HepG2 (cell line): Measurements from ENCODE around the gene TXNRD3. TPM values are rescaled to one million over a fixed set of nuclear protein-coding genes. Genes with fewer than 3 reads are reported as not detected.

Experiments
- AGO1 ChIP-seq: fragments of 200-400 bp; formaldehyde crosslinking; IDR thresholded peaks from 2 replicates; pipeline ENCODE4 v1.6.1; 2017; ENCODE audit warnings: mild to moderate bottlenecking, low read depth, low read length, moderate library complexity; ENCODE audit not compliant: poor library complexity, severe bottlenecking
- ESRRA ChIP-seq: sonication (generic); formaldehyde crosslinking; IDR thresholded peaks from 2 replicates; pipeline ENCODE4 v1.5.1; 2020; ENCODE audit warnings: mild to moderate bottlenecking, low read depth, missing genetic modification reagents
- HHEX ChIP-seq: IDR thresholded peaks from 2 replicates; pipeline ENCODE4 v1.6.1; 2016; ENCODE audit warnings: control low read depth
- HMGA1 ChIP-seq: sonication (generic); formaldehyde crosslinking; conservative IDR thresholded peaks from 2 replicates; pipeline ENCODE4 v1.4.0; 2020; ENCODE audit warnings: missing genetic modification reagents
- KLF15 ChIP-seq: sonication (generic); formaldehyde crosslinking; IDR thresholded peaks from 2 replicates; pipeline ENCODE4 v1.8.1; 2023; ENCODE audit warnings: borderline replicate concordance, mild to moderate bottlenecking, inconsistent platforms, missing genetic modification reagents, mixed read lengths
- MAFK ChIP-seq, 2 experiments: IDR thresholded peaks in 1 of 2; conservative IDR thresholded peaks in 1 of 2; 2 replicates each; pipeline ENCODE4 v1.6.1; 2011; ENCODE audit warnings: improper control_type of control experiment in 2 of 2, low read length in 2 of 2
- MIER2 ChIP-seq: IDR thresholded peaks from 2 replicates; pipeline ENCODE4 v1.6.1; 2016; ENCODE audit warnings: missing biosample characterization, missing genetic modification reagents
- NCOR1 ChIP-seq: fragments of 200-600 bp; sonication (generic); IDR thresholded peaks from 2 replicates; pipeline ENCODE4 v1.7.0; 2017; ENCODE audit warnings: antibody characterized with exemption, low read length, borderline replicate concordance
- SP2 ChIP-seq: sonication (generic); formaldehyde crosslinking; IDR thresholded peaks from 2 replicates; pipeline ENCODE4 v1.5.1; 2020; ENCODE audit warnings: mild to moderate bottlenecking, missing genetic modification reagents
- SYNCRIP ChIP-seq: fragments of 200-400 bp; formaldehyde crosslinking; IDR thresholded peaks from 2 replicates; pipeline ENCODE4 v1.6.1; 2018; ENCODE audit warnings: mild to moderate bottlenecking, low read depth, low read length; ENCODE audit not compliant: insufficient read depth
- ZMYM2 ChIP-seq: sonication (generic); formaldehyde crosslinking; IDR thresholded peaks from 2 replicates; pipeline ENCODE4 v1.8.0; 2022; ENCODE audit warnings: mild to moderate bottlenecking, missing genetic modification reagents
- ZNF383 ChIP-seq: sonication (generic); formaldehyde crosslinking; IDR thresholded peaks from 2 replicates; pipeline ENCODE4 v1.4.0; 2020; ENCODE audit warnings: missing genetic modification reagents, mild to moderate bottlenecking, borderline replicate concordance
- ZNF616 ChIP-seq: sonication (generic); formaldehyde crosslinking; IDR thresholded peaks from 2 replicates; pipeline ENCODE4 v1.5.0; 2020; ENCODE audit warnings: low read depth, mild to moderate bottlenecking, missing genetic modification reagents
- ZNF761 ChIP-seq: sonication (generic); formaldehyde crosslinking; conservative IDR thresholded peaks from 2 replicates; pipeline ENCODE4 v1.4.0; 2020; ENCODE audit warnings: mild to moderate bottlenecking, missing genetic modification reagents
- ZNF781 ChIP-seq: sonication (generic); formaldehyde crosslinking; IDR thresholded peaks from 2 replicates; pipeline ENCODE4 v1.5.1; 2020; ENCODE audit warnings: borderline replicate concordance, mild to moderate bottlenecking, missing genetic modification reagents; ENCODE audit errors: not compliant biosample characterization
- polyA plus RNA-seq, 8 experiments: library from polyadenylated mRNA; depleted of rRNA in 3 of 8; stranded (reverse) in 7 of 8; unstranded in 1 of 8; fragments of >200 nt; fragmentation: Illumina TruSeq in 4 of 8; extraction: Trizol in 4 of 8; gene quantifications; 2 replicates each; pipeline versions ENCODE4 v1.2.1 to v1.2.3, GENCODE V29; 2011 to 2016; ENCODE audit warnings: low read depth in 4 of 8, missing spikeins in 1 of 8, mixed read lengths in 1 of 8; ENCODE audit not compliant: insufficient read depth in 1 of 8
- total RNA-seq, 5 experiments: library from RNA; depleted of rRNA; stranded (reverse); fragments of >200 nt; fragmentation: Illumina TruSeq; extraction: Trizol; gene quantifications; 2 replicates each; pipeline ENCODE4 v1.2.3, GENCODE V29; 2016; ENCODE audit warnings: low read depth in 1 of 5
- TF ChIP-seq, protein P1 (sequence below): sonication (generic); formaldehyde crosslinking; IDR thresholded peaks from 2 replicates; pipeline ENCODE4 v1.4.0; 2020; ENCODE audit warnings: mild to moderate bottlenecking, missing genetic modification reagents
- TF ChIP-seq, protein P2 (sequence below): sonication (generic); formaldehyde crosslinking; IDR thresholded peaks from 2 replicates; pipeline ENCODE4 v1.4.0; 2020; ENCODE audit warnings: missing genetic modification reagents
- TF ChIP-seq, protein P3 (sequence below): sonication (generic); formaldehyde crosslinking; IDR thresholded peaks from 2 replicates; pipeline ENCODE4 v1.4.0; 2020; ENCODE audit warnings: mild to moderate bottlenecking, low read depth, missing genetic modification reagents
- TF ChIP-seq, protein P4 (sequence below): IDR thresholded peaks from 2 replicates; pipeline ENCODE4 v1.6.1; 2016; ENCODE audit warnings: mild to moderate bottlenecking, missing biosample characterization, missing genetic modification reagents
- TF ChIP-seq, protein P5 (sequence below): sonication (generic); formaldehyde crosslinking; IDR thresholded peaks from 2 replicates; pipeline ENCODE4 v1.4.0; 2020; ENCODE audit warnings: mild to moderate bottlenecking, missing genetic modification reagents

The TXNRD3 gene
- total and polyA plus RNA-seq, 2 of the 13 experiments (the other 11 are each of a cell fraction or from before 2014, with no cell fraction given) = 4.8 to 20.7 TPM

DNA sequence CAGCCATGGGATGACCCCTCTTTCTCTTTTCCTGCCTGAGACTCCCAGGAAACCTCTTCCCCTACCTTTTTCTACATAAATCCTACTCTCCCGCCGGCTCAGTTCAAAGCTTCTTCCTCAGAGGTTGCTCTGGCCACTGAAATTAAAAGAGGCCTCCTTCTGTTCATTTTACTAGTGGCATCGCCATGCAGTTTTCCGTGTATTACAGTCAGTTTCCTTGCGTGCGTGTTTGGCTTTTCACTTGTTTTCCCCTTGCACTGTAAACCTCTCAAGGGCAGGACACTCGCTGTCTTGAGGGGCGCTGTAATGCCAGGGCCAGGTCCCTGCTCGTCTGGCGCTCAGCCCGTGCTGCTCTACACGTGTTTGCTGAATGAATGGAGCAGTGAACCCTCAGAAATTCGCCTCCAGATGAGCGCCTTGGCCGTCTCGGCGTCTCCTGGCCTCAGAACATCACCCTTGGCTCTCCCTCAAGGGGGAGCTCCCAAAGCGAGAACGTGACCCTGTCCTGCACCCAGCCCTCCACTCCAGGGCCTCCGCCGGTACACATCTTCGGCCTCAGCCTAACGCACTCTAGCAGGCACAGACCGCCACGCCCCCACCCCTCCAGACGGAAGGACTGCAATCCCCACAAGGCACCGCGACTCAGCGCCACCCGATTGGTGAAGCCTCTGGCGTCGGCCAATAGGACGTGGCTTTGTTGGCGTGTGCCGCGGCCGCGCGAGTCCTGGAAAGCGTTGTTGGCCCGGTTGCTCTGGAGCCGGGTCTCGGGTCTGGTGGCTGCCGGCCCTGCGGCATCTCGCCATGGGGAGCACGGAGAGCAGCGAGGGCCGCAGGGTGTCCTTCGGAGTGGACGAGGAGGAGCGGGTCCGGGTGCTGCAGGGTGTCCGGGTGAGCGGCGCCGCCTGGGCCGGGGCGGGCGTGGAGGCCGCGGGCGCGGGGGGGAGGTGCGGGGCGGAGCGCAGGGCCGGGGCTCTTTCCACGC lies 48.9 kb upstream of the TXNRD3 start, which contains the start of gene CHCHD6 (continued):
- no peak for TF ChIP-seq AGO1
- TF ChIP-seq, protein P1, sequence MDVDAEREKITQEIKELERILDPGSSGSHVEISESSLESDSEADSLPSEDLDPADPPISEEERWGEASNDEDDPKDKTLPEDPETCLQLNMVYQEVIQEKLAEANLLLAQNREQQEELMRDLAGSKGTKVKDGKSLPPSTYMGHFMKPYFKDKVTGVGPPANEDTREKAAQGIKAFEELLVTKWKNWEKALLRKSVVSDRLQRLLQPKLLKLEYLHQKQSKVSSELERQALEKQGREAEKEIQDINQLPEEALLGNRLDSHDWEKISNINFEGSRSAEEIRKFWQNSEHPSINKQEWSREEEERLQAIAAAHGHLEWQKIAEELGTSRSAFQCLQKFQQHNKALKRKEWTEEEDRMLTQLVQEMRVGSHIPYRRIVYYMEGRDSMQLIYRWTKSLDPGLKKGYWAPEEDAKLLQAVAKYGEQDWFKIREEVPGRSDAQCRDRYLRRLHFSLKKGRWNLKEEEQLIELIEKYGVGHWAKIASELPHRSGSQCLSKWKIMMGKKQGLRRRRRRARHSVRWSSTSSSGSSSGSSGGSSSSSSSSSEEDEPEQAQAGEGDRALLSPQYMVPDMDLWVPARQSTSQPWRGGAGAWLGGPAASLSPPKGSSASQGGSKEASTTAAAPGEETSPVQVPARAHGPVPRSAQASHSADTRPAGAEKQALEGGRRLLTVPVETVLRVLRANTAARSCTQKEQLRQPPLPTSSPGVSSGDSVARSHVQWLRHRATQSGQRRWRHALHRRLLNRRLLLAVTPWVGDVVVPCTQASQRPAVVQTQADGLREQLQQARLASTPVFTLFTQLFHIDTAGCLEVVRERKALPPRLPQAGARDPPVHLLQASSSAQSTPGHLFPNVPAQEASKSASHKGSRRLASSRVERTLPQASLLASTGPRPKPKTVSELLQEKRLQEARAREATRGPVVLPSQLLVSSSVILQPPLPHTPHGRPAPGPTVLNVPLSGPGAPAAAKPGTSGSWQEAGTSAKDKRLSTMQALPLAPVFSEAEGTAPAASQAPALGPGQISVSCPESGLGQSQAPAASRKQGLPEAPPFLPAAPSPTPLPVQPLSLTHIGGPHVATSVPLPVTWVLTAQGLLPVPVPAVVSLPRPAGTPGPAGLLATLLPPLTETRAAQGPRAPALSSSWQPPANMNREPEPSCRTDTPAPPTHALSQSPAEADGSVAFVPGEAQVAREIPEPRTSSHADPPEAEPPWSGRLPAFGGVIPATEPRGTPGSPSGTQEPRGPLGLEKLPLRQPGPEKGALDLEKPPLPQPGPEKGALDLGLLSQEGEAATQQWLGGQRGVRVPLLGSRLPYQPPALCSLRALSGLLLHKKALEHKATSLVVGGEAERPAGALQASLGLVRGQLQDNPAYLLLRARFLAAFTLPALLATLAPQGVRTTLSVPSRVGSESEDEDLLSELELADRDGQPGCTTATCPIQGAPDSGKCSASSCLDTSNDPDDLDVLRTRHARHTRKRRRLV (CRISPR knock-in tag) = no peak
- TF ChIP-seq, protein P2, sequence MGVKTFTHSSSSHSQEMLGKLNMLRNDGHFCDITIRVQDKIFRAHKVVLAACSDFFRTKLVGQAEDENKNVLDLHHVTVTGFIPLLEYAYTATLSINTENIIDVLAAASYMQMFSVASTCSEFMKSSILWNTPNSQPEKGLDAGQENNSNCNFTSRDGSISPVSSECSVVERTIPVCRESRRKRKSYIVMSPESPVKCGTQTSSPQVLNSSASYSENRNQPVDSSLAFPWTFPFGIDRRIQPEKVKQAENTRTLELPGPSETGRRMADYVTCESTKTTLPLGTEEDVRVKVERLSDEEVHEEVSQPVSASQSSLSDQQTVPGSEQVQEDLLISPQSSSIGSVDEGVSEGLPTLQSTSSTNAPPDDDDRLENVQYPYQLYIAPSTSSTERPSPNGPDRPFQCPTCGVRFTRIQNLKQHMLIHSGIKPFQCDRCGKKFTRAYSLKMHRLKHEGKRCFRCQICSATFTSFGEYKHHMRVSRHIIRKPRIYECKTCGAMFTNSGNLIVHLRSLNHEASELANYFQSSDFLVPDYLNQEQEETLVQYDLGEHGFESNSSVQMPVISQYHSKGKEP (CRISPR knock-in tag) = no peak
- TF ChIP-seq, protein P3, sequence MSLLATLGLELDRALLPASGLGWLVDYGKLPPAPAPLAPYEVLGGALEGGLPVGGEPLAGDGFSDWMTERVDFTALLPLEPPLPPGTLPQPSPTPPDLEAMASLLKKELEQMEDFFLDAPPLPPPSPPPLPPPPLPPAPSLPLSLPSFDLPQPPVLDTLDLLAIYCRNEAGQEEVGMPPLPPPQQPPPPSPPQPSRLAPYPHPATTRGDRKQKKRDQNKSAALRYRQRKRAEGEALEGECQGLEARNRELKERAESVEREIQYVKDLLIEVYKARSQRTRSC (CRISPR knock-in tag) = no peak
- peak; percentile 13; the same call in 1 of the 2 replicates for TF ChIP-seq ZNF383
- no peak for TF ChIP-seq ZNF761 (CRISPR knock-in tag)
- peak; percentile 58 for TF ChIP-seq ZNF781 (CRISPR knock-in tag)
- TF ChIP-seq SP2 (CRISPR knock-in tag) = no peak
- no peak for TF ChIP-seq ZMYM2 (CRISPR knock-in tag)
- TF ChIP-seq, protein P4, sequence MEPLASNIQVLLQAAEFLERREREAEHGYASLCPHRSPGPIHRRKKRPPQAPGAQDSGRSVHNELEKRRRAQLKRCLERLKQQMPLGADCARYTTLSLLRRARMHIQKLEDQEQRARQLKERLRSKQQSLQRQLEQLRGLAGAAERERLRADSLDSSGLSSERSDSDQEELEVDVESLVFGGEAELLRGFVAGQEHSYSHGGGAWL (CRISPR knock-in tag) = no peak; the same call in 1 of the 2 replicates
- TF ChIP-seq ESRRA = no peak
- TF ChIP-seq HHEX (CRISPR knock-in tag) = no peak
- TF ChIP-seq, protein P5, sequence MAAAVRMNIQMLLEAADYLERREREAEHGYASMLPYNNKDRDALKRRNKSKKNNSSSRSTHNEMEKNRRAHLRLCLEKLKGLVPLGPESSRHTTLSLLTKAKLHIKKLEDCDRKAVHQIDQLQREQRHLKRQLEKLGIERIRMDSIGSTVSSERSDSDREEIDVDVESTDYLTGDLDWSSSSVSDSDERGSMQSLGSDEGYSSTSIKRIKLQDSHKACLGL (CRISPR knock-in tag) = peak; percentile 93; the same call in 1 of the 2 replicates
- no peak for TF ChIP-seq HMGA1 (CRISPR knock-in tag)
- 0 out of 2 replicates have a peak, but pooled peaks have one; percentile 31 for TF ChIP-seq ZNF616 (CRISPR knock-in tag)
- no peak for TF ChIP-seq KLF15 (CRISPR knock-in tag)
- TF ChIP-seq MAFK (conservative IDR thresholded peaks at IDR 0.05 in 1 of 2, IDR thresholded peaks at IDR 0.05 in 1 of 2; ENCODE audit: low read length in 2 of 2) = no peak
- TF ChIP-seq MIER2 = no peak
- TF ChIP-seq SYNCRIP = no peak
- no peak for TF ChIP-seq NCOR1
